Testis (tissue), 5 donors: ENCODE measurements around the gene ADAMTS18. TPM values are rescaled to one million over a fixed set of nuclear protein-coding genes. Genes with fewer than 3 reads are reported as not detected.

Experiments used
- DNase-seq: peaks from one replicate; pipeline ENCODE4 v3.0.0-alpha.2; 2019
- H3K27ac ChIP-seq, 2 donors: fragments of 200-600 bp; sonication (generic); one replicate each; pipeline ENCODE4 v1.5.1; 2019
- H3K27me3 ChIP-seq: fragments of 200-600 bp; sonication (generic); one replicate; pipeline ENCODE4 v1.5.1; 2019
- H3K36me3 ChIP-seq: fragments of 200-600 bp; sonication (generic); one replicate; pipeline ENCODE4 v1.5.1; 2017; ENCODE audit warnings: low read depth; ENCODE audit errors: missing control alignments
- H3K4me1 ChIP-seq: fragments of 200-600 bp; sonication (generic); one replicate; pipeline ENCODE4 v1.5.1; 2019
- H3K4me3 ChIP-seq, 2 donors: fragments of 200-600 bp; sonication (generic); one replicate each; pipeline ENCODE4 v1.5.1; 2017 to 2019
- H3K9me3 ChIP-seq: fragments of 200-600 bp; sonication (generic); one replicate; pipeline ENCODE4 v1.5.1; 2017
- CTCF ChIP-seq, 3 experiments: fragments of 450-650 bp in 2 of 3; fragments of 200-600 bp in 1 of 3; sonication (generic) in 1 of 3; IDR thresholded peaks; one replicate each; pipeline ENCODE4 v1.5.1; 2016 to 2019; ENCODE audit warnings: antibody characterized with exemption in 3 of 3, mild to moderate bottlenecking in 2 of 3, moderate library complexity in 1 of 3
- POLR2A ChIP-seq: fragments of 450-650 bp; IDR thresholded peaks from one replicate; pipeline ENCODE4 v1.6.1; 2017; ENCODE audit warnings: antibody characterized with exemption, mild to moderate bottlenecking, moderate library complexity
- WGBS, 2 donors: methylation state at CpG; one replicate each; pipeline ENCODE4 v1.1.5; 2018; 5-methylcytosine and 5-hydroxymethylcytosine counted together
- intact Hi-C: fragments of 100-400 bp; cut with DNase I; formaldehyde crosslinking; loops from one replicate; pipeline ENCODE4 v1.15.1; 2023; ENCODE audit warnings: low total_unique reads
- long read RNA-seq, 2 donors: transcript quantifications; one replicate each; lab custom pipeline, GENCODE V29; 2026
- polyA plus RNA-seq: library from polyadenylated mRNA; stranded (reverse); fragments of 350-450 nt; fragmentation: Illumina TruSeq; extraction: RNeasy Lipid Tissue Mini Kit (QIAGEN cat#74804); gene quantifications from one replicate; pipeline ENCODE4 v1.2.3, GENCODE V29; 2014; ENCODE audit warnings: low read depth, low replicate concordance; ENCODE audit not compliant: insufficient read depth
- total RNA-seq, 2 donors: library from RNA; depleted of rRNA; stranded (reverse); fragments of >200 nt; gene quantifications; one replicate each; pipeline ENCODE4 v1.2.3, GENCODE V29; 2016

The ADAMTS18 gene
- total RNA-seq = 1 to 10 TPM; 1.1 to 3.4 TPM
- polyA plus RNA-seq = 0.65 TPM
- long read RNA-seq, donor 1 = 0 reads
- long read RNA-seq, donor 2 = 0 reads

GRCh38 chr16:77434530-77435271 is at the start of gene ADAMTS18:
TSS of gene ADAMTS18 (minus strand) at chr16:77435034. CDS start at chr16:77434695, 339 bp downstream.
- Histone ChIP-seq H3K4me3 (peak within 1 kb of the TSS; percentile 31 to 56), H3K36me3 (no peaks in the 10 kb centered on the region), H3K4me1 (peaks cover 3% of the 10 kb centered on the region), H3K27me3 (no peaks in the 10 kb centered on the region), H3K27ac (no peak within 1 kb of the TSS), H3K9me3 (no peaks in the 10 kb centered on the region)
- no peak for DNase-seq
- TF ChIP-seq POLR2A (no peak), CTCF (IDR thresholded peaks at IDR 0.05) (no peak)
- intact Hi-C loops = no loop called here
- 1 to 4% methylated on average over 11 to 61 of the region's 92 CpGs for WGBS, 2 donors

- Histone ChIP-seq H3K27ac (peak overlapping the region; percentile 33 to 41), H3K9me3 (no peaks in the 10 kb centered on the region), H3K4me1 (no peaks in the 10 kb centered on the region), H3K36me3 (no peaks in the 10 kb centered on the region), H3K27me3 (no peaks in the 10 kb centered on the region), H3K4me3 (no peak overlapping the region)
- TF ChIP-seq POLR2A = no peak
- no peak for TF ChIP-seq CTCF (IDR thresholded peaks at IDR 0.05)
- peak; percentile 79 for DNase-seq
- 60 to 69% methylated on average over 3 of the region's 3 CpGs for WGBS, 2 donors
- intact Hi-C loops = no loop called here
Observed at GRCh38 chr16:77480681-77481315, 46.0 kb upstream of the ADAMTS18 start.

GRCh38 chr16:77472262-77472661 is 37.4 kb upstream of the ADAMTS18 start:
- Histone ChIP-seq H3K4me3 (no peak overlapping the region), H3K36me3 (no peaks in the 10 kb centered on the region), H3K27me3 (no peaks in the 10 kb centered on the region), H3K9me3 (no peaks in the 10 kb centered on the region), H3K27ac (no peak overlapping the region), H3K4me1 (no peaks in the 10 kb centered on the region)
- intact Hi-C loops = no loop called here
- DNase-seq = no peak
- WGBS, 2 donors = 94 to 100% methylated on average over 1 of the region's 1 CpG
- TF ChIP-seq POLR2A = no peak
- TF ChIP-seq CTCF (IDR thresholded peaks at IDR 0.05) = no peak

- TF ChIP-seq POLR2A (no peak), CTCF (IDR thresholded peaks at IDR 0.05) (no peak)
- no peaks in the 10 kb centered on the region for H3K36me3 ChIP-seq
- no peak overlapping the region for H3K4me3 ChIP-seq
- H3K4me1 ChIP-seq = no peaks in the 10 kb centered on the region
- intact Hi-C loops = no loop called here
- H3K27ac ChIP-seq = no peak overlapping the region
- DNase-seq = no peak
- no peaks in the 10 kb centered on the region for H3K27me3 ChIP-seq
- H3K9me3 ChIP-seq = no peaks in the 10 kb centered on the region
Observed at GRCh38 chr16:77470851-77471250, 36.0 kb upstream of the ADAMTS18 start.
